ENCODE results near the gene ZNF146.
"Not testable (repeated sequence)": the region's sequence is repeated elsewhere in the genome, so short reads cannot be mapped to it uniquely, and the experiment has no call there.

ZNF146 gene

GRCh38 chr19:36236304-36236945 lies 21.5 kb downstream of the ZNF146 start:
- no peak for DNase-seq (ENCODE audit: low read depth in 2 of 2)

GRCh38 chr19:36236946-36237310 lies 22.0 kb downstream of the ZNF146 start:
- no peak for DNase-seq (ENCODE audit: low read depth in 2 of 2)

GRCh38 chr19:36244066-36244465 lies 29.2 kb downstream of the ZNF146 start:
- no peak for DNase-seq (ENCODE audit: low read depth in 2 of 2)

- DNase-seq (ENCODE audit: low read depth in 2 of 2) = no peak
These were observed 30.5 kb downstream of the ZNF146 start for GRCh38 chr19:36245210-36246005.

- DNase-seq (ENCODE audit: low read depth in 2 of 2) = no peak
These were observed 31.1 kb downstream of the ZNF146 start for GRCh38 chr19:36246006-36246481.

- no peak for DNase-seq (ENCODE audit: low read depth in 2 of 2)
These were observed 37.1 kb downstream of the ZNF146 start for GRCh38 chr19:36252047-36252446.

- no peak for DNase-seq (ENCODE audit: low read depth in 2 of 2)
These were observed 39.9 kb downstream of the ZNF146 start for GRCh38 chr19:36254848-36255247.

GRCh38 chr19:36255316-36255715 lies 40.4 kb downstream of the ZNF146 start:
- no peak for DNase-seq (ENCODE audit: low read depth in 2 of 2)

GRCh38 chr19:36256064-36256463 lies 41.2 kb downstream of the ZNF146 start:
- no peak for DNase-seq (ENCODE audit: low read depth in 2 of 2)

- DNase-seq (ENCODE audit: low read depth in 2 of 2) = no peak
These were observed 42.1 kb downstream of the ZNF146 start for GRCh38 chr19:36256853-36257519.

GRCh38 chr19:36257520-36257876 lies 42.6 kb downstream of the ZNF146 start:
- no peak for DNase-seq (ENCODE audit: low read depth in 2 of 2)

- no peak for DNase-seq (ENCODE audit: low read depth in 2 of 2)
These were observed 43.3 kb downstream of the ZNF146 start for GRCh38 chr19:36258028-36258875.

- no peak for DNase-seq (ENCODE audit: low read depth in 2 of 2)
These were observed 44.3 kb downstream of the ZNF146 start for GRCh38 chr19:36259211-36259610.

GRCh38 chr19:36265064-36265463 lies 50.2 kb downstream of the ZNF146 start:
- DNase-seq (ENCODE audit: low read depth in 2 of 2) = no peak

- no peak for DNase-seq (ENCODE audit: low read depth in 2 of 2)
These were observed 51.0 kb downstream of the ZNF146 start for GRCh38 chr19:36265856-36266374.

- DNase-seq (ENCODE audit: low read depth in 2 of 2) = no peak
These were observed 51.6 kb downstream of the ZNF146 start for GRCh38 chr19:36266375-36266961.

GRCh38 chr19:36267061-36267845 lies 52.3 kb downstream of the ZNF146 start:
- no peak for DNase-seq (ENCODE audit: low read depth in 2 of 2)

- not testable (repeated sequence) for DNase-seq (ENCODE audit: low read depth in 2 of 2)
These were observed 53.2 kb downstream of the ZNF146 start for GRCh38 chr19:36268081-36268480.

- DNase-seq (ENCODE audit: low read depth in 2 of 2) = not testable (repeated sequence)
These were observed 53.7 kb downstream of the ZNF146 start for GRCh38 chr19:36268591-36268990.

GRCh38 chr19:36269295-36269694 lies 54.4 kb downstream of the ZNF146 start:
- DNase-seq (ENCODE audit: low read depth in 2 of 2) = not testable (repeated sequence)

Measured in stimulated activated CD8-positive, alpha-beta memory T cell treated with anti-CD3 and anti-CD28 coated beads, Interleukin-15, amount 100 ng/mL, for 4 hours (primary cell).